Stimulated activated CD4-positive, alpha-beta T cell treated with anti-CD3 and anti-CD28 coated beads, Interleukin-2, amount 100 ng/mL, for 4 hours (primary cell): ENCODE measurements around the gene ACACB.

ENCODE experiments used
- DNase-seq: peaks from one replicate; pipeline ENCODE4 v3.0.0-alpha.2; 2020; ENCODE audit warnings: low read depth

ACACB gene

GRCh38 chr12:109258607-109259544 lies 142.5 kb downstream of the ACACB start:
- DNase-seq, result no peak

DNA sequence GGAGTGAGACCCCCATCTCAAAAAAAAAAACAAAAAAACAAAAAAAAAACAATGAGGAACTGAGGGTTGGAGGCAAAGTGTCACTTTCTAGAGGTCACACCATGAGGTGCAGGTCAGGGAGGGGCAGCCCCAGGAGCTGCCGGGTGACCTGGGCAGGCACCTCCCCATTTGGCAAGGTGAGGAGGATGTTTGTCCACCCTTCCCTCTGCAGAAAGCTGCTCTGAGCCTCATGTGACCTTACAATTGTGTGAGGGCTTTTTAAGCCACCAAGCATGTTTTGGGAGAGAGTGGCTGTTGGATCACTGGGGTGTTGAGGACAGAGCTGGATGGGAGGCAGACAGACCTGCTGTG lies 143.1 kb downstream of the ACACB start:
- DNase-seq, result no peak

DNA sequence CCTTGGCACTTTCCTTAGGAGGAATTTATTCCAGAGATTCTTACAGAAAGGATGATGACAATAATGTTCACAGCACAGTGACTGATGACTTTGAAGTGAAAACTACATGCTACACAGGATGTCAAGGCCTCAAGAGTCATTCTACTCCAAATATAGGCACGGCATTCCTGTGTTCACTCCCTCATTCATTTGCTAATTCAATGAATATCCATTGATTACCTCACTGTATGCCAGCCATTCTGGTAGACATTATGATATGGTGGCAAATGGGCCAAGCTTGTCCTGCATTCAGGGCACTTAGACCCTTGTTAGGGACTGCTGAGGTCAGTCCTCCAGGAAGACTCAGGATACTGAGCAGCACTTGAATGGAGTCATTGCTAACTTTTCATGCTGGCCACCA lies 144.7 kb downstream of the ACACB start:
- DNase-seq, result no peak

DNA sequence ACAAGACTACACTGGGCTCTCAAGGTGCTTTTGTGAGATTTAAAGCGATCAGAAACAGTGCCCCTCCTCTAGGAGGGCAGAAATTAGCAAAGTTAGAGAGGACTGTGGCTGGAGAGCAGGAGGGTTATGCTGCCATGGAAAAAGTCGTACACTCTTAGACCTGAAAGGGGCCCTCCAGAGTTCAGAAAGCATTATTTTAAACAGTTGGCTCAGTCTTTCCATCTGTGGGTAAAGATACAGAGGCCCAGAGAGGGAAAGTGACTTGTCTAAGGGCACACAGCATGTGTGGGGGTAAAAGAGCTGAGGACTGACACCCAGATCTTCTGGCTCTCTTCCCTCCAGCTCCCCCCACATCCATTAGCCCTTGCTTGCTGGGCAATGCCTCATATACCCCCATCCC lies 145.6 kb downstream of the ACACB start:
- DNase-seq, result no peak

- DNase-seq, result no peak
These were observed 147.1 kb downstream of the ACACB start for GRCh38 chr12:109263439-109263838.

DNA sequence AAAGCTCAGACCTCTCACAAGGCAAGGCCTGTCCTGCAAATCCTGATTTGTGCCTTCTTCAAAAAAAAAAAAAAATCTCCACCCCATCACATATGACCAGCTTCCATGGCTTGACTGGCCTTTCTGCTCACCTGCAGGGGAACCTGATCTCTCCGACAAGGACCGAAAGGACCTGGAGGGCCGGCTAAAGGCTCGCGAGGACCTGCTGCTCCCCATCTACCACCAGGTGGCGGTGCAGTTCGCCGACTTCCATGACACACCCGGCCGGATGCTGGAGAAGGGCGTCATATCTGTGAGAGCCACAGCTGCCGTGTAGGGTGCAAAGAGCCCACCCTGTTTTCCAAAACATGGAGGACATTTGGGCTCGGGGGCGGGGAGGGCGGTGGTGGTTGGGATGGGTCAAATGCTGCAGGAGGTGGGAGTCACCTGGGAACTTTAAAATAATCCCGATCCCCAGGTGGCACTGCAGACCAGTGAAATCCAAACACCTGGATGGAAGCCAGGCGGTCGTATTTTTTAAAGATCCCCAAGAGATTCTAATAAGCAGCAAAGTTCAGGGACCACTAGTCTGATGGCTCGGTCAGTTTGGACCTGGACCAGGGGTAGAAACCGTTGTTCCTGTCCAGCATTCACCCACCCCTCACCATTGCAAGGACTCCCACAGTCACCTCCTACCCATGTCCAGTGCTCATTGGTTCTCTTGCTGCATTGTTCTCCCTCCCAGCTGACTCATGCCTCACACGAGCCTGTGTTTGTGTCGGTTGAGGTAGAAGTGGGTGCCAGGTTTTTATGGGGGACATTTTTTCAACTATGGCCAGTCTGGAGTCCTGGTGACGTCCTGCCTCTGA lies 147.9 kb downstream of the ACACB start:
- DNase-seq, result no peak

DNA sequence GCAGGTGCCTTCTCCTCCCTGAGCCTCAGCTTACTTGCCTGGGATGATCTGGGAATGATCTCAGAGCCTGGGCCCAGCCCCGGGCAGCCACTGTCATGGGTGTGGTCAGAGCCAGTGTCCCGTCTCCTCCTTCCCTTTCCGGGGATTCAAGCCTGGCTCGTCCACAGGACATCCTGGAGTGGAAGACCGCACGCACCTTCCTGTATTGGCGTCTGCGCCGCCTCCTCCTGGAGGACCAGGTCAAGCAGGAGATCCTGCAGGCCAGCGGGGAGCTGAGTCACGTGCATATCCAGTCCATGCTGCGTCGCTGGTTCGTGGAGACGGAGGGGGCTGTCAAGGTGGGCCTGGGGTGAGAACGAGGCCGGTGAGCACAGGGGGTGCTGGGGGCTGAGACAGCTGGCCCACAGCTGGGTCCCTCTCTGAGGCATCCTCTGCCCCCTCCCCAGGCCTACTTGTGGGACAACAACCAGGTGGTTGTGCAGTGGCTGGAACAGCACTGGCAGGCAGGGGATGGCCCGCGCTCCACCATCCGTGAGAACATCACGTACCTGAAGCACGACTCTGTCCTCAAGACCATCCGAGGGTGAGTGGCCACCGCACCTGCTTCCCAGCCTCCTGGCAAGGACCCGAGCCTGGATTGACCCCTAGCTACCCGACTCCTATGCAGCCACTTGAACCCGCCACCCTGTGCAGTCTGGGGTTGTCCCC lies 148.7 kb downstream of the ACACB start:
- no peak for DNase-seq

DNA sequence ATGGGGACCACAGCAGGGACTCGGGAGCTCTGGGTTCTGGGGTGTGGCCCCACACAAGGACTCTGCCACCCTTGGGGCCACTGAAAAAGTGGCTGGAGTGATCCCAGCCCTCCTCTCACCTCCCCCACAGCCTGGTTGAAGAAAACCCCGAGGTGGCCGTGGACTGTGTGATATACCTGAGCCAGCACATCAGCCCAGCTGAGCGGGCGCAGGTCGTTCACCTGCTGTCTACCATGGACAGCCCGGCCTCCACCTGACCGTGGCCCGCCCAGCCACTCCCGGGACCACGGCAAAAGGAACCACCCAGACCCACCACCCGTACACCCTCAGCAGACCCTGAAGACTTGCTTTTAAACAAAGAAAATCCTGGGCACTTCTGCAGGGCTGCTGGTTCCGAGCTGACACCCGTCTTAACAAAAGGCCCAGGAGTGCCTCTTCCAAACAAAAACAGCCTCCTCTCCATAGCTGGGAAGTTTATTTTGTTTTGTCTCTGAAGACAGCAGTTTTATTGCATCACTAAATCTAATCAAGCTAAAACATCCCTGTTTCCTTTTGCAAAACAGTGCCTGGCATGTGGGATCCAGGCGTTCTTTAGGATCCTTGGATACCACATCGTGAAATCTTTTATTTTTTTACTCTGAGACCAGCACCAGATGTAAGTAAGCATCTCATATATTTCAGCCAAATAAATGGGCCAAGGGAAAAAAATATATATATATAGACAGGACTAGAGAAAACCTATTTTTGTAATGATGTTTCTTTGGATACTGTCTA lies 149.9 kb downstream of the ACACB start:
- no peak for DNase-seq

DNA sequence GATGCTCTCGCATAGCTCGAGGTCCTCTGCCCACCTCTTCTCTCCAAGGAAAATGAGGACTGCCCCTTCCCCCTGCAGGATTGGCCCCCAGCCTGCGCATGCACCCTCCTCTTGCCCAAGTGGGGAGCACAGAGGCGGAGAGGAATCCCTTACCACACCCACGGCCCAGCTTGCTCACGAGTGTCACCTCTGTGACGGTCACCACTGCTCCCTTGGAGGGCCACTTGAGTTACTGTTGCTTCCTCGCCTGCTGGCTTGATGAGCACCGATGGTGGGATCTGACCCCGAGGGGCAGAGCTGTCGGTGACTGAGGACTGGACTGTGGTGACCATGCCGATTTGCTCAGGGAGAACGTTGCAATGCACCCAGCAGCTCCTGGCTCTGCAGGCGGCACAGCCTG lies 151.0 kb downstream of the ACACB start:
- DNase-seq, result no peak

GRCh38 chr12:109268896-109269295 lies 152.5 kb downstream of the ACACB start:
- no peak for DNase-seq

DNA sequence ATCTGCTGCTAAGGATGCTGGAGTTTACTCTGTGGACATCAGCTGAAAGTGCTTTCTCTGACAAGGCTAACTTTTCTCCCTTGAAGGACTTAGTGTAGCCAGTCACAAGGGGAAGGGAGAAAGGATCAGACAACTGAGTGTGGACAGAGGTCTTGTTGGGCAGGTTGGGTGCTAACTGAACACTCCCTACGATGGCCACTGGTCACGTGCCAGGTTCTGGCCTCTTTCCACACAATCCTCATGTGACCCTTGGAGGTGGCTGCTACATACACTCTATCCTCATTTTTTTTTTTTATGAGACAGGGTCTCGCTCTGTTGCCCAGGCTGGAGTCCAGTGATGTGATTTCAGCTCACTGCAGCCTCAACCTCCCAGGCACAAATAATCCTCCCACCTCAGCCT lies 153.0 kb downstream of the ACACB start:
- no peak for DNase-seq

DNA sequence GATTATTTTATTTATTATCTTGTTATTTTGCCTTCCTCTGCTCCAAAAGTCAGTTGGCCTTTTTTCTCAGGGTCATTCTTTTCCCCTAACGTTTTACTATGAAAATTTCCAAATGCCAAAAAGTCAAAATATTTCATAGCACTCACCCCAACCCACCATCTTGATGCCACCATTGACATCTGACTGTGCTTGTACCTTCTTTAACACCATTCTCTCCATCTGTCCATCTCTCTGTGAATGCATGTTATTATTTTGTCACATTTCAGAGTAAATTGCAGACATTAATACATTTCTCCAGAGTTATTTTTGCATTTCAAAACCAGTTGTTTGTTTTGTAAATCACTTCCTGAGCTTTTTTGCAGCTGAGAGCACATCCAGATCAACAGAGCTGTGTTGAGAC lies 154.1 kb downstream of the ACACB start:
- no peak for DNase-seq

- DNase-seq, result no peak
These were observed 155.0 kb downstream of the ACACB start for GRCh38 chr12:109271418-109271817.

- DNase-seq, result no peak
These were observed 157.0 kb downstream of the ACACB start for GRCh38 chr12:109273354-109273753.

GRCh38 chr12:109274381-109274780 lies 158.0 kb downstream of the ACACB start:
- no peak for DNase-seq

DNA sequence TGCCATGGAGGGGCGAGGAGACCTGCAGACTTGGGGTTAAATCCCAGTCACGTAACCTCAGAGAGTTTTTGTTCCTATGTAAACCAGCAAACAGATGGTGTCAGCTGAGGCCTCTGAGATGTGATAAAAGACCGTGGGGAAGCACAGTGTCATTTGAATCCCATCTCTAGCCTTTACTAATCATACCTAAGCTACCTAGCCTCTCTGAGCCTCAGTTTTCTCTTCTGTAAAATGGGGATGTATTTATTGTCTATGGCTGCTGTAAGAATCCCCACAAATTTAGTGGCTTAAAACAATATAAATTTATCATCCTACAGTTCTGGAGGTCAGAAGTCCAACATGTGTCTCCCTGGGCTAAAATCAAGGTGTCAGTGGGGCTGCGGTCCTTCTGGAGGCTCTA lies 158.8 kb downstream of the ACACB start:
- no peak for DNase-seq

- no peak for DNase-seq
These were observed 159.8 kb downstream of the ACACB start for GRCh38 chr12:109276160-109276559.

DNA sequence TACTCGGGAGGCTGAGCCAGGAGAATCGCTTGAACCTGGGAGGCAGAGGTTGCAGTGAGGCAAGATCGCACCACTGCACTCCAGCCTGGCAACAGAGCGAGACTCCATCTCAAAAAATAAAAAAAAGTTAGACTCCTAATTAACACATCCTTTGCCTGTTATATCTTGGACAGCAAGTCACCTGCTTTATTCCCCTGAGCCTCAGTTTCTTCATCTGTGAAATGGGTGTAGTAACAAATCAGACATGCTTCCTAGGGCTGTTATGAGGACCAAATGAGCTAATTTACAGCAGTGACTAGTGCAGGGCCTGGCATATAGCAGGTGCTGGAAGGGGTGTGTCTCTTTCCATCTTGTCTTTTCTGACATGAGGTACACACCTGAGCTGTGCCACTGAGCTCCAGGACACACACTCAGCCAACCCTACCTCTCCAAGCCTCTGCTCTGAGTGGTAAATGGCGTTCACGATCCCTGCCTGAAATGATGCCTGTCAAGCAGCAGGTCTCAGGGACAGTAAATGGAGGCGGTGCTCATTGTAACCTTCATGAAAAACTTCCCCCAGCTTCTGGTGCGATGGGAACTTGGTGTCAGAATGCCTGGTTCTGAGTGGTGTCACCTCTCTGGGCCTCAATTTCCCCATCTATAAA lies 161.0 kb downstream of the ACACB start:
- DNase-seq, result no peak

- DNase-seq, result no peak
These were observed 161.7 kb downstream of the ACACB start for GRCh38 chr12:109277899-109278762.

GRCh38 chr12:109278912-109279311 lies 162.5 kb downstream of the ACACB start:
- DNase-seq, result no peak
